Adrenal gland (tissue), 5 donors: ENCODE data around the gene MCF2L.

ENCODE experiments used
- POLR2A ChIP-seq, 2 donors: fragments of 450-650 bp; IDR thresholded peaks; one replicate each; pipeline ENCODE4 v1.6.1; 2017; ENCODE audit warnings: antibody characterized with exemption in 2 of 2, mild to moderate bottlenecking in 2 of 2, moderate library complexity in 1 of 2
- TF ChIP-seq, protein P1 (sequence below), 6 experiments: fragments of 450-650 bp in 4 of 6; fragments of 200-600 bp in 2 of 6; sonication (generic) in 1 of 6; IDR thresholded peaks; 1 replicate in 5 of 6; 2 replicates in 1 of 6; pipeline versions ENCODE4 v1.5.1 to v1.8.0; 2016 to 2021; ENCODE audit warnings: antibody characterized with exemption in 6 of 6, mild to moderate bottlenecking in 2 of 6, moderate library complexity in 1 of 6
- donor health status: DM: no; HTN: no; CAD: no.

DNA sequence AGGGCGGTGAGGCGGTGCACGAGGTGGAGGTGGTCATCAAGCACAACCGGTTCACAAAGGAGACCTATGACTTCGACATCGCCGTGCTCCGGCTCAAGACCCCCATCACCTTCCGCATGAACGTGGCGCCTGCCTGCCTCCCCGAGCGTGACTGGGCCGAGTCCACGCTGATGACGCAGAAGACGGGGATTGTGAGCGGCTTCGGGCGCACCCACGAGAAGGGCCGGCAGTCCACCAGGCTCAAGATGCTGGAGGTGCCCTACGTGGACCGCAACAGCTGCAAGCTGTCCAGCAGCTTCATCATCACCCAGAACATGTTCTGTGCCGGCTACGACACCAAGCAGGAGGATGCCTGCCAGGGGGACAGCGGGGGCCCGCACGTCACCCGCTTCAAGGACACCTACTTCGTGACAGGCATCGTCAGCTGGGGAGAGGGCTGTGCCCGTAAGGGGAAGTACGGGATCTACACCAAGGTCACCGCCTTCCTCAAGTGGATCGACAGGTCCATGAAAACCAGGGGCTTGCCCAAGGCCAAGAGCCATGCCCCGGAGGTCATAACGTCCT is 180.0 kb downstream of the MCF2L start:
- TF ChIP-seq, protein P1, sequence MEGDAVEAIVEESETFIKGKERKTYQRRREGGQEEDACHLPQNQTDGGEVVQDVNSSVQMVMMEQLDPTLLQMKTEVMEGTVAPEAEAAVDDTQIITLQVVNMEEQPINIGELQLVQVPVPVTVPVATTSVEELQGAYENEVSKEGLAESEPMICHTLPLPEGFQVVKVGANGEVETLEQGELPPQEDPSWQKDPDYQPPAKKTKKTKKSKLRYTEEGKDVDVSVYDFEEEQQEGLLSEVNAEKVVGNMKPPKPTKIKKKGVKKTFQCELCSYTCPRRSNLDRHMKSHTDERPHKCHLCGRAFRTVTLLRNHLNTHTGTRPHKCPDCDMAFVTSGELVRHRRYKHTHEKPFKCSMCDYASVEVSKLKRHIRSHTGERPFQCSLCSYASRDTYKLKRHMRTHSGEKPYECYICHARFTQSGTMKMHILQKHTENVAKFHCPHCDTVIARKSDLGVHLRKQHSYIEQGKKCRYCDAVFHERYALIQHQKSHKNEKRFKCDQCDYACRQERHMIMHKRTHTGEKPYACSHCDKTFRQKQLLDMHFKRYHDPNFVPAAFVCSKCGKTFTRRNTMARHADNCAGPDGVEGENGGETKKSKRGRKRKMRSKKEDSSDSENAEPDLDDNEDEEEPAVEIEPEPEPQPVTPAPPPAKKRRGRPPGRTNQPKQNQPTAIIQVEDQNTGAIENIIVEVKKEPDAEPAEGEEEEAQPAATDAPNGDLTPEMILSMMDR (IDR thresholded peaks at IDR 0.05) = no peak
- no peak for TF ChIP-seq POLR2A (IDR thresholded peaks at IDR 0.05)
